ENCODE data around the gene DMGDH. TPM values are rescaled to one million over a fixed set of nuclear protein-coding genes. Genes with fewer than 3 reads are reported as not detected.

The DMGDH gene
- total and polyA plus RNA-seq, 2 of the 4 experiments (the other 2 are of a cell fraction): 0.18 TPM; not detected in 1

DNA sequence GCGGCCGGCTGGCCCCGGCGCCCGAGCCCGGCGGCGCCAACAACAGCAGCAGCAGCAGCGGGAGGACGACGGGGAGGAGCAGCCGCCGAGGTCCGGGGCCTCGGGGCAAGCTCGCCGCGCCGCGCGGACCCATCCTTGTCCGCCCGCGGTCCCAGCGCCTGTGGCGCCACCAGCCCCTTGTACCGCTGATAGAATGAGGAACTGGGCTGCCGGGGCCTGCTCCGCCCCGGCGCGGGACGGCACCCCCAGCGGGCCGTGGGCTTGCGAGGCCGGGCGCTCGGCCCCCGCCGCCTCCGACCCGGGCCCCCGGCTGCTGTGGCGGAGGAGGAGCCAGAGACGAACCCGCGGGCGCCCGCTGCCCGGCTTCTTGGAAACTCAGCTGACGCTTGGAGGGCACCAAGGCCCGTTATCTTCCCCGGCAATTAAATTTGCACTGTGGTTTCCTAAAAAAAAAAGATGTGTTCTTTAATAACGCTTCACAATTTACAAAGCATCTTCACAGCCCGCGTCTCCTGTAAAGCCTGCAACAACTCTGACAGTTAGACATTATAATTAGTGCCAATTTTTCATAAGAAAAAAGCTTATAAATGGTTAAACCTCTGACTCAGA, 84.3 kb downstream of the DMGDH start, which contains the start of gene ARSB (continued):
- TF ChIP-seq NFE2L2 (IDR thresholded peaks at IDR 0.05; ENCODE audit: low read depth, low read length): no peak

DNA sequence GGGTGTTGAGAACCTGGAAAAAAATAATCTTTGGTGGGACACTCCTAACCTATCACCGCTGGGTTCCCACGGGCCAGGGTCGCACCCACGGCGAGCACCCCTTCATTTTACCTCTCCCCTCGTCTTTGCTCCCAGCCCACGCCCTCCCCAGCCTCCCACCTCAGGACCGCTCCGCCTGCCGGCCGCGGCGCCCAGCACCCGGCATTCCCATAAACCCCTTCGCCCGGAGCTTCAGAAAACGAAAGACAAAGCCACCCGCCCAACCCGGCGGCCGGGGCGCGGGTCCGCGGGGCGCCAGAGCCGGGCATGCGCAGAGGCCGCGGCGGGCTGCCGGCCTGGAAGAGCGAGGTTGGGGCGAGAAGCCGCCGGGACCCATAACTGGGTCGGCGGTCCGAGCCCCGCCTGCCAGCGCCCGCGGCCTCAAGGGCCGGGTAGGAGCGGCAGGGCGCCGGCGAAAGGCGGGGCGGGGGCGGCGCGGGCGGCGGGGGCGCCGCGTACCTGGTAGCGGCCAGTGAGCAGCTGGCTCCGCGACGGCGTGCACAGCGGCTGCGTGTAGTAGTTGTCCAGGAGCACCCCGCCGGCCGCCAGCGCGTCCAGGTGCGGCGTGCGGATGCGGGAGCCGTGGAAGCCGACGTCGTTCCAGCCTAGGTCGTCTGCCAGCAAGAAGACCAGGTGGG, 84.9 kb downstream of the DMGDH start:
- Histone ChIP-seq H2BK15ac (ENCODE audit: low read depth, low read length) (peak overlapping the region; percentile 41; the same call in 1 of the 3 replicates), H2BK5ac (ENCODE audit: low read depth, low read length, poor library complexity, severe bottlenecking) (peak overlapping the region; percentile 40), H3K4me3 (ENCODE audit: insufficient read depth, low read depth, low read length) (peak overlapping the region; percentile 72), H4K8ac (ENCODE audit: low read depth in 2 of 2, low read length in 2 of 2) (peak overlapping the region; percentile 72 to 94; a peak in 3 of 4 replicates), H4K91ac (ENCODE audit: insufficient read depth, low read depth, low read length) (peak overlapping the region; percentile 62), H3K4me1 (ENCODE audit: control insufficient read depth, insufficient read depth, low read length) (peaks cover 7% of the 10 kb centered on the region), H3K56ac (ENCODE audit: extremely low read depth, insufficient read depth, low read length) (peak overlapping the region; percentile 67), H3K14ac (replicated peaks; ENCODE audit: low read depth, low read length) (peak overlapping the region; percentile 93), H3K27me3 (ENCODE audit: control insufficient read depth, insufficient read depth, low read length) (no peaks in the 10 kb centered on the region), H3K9me1 (ENCODE audit: insufficient read depth, low read length) (peaks cover 7% of the 10 kb centered on the region), H3K9me3 (ENCODE audit: control insufficient read depth, insufficient read depth, low read length) (no peaks in the 10 kb centered on the region), H3K4ac (ENCODE audit: low read depth, low read length) (peak overlapping the region; percentile 80), H3K36me3 (ENCODE audit: control insufficient read depth, insufficient read depth, low read length) (no peaks in the 10 kb centered on the region), H3K4me2 (ENCODE audit: low read depth, low read length) (peak overlapping the region; percentile 96), H4K20me1 (ENCODE audit: insufficient read depth, low read length) (no peaks in the 10 kb centered on the region), H2AK5ac (ENCODE audit: low read depth, low read length) (peak overlapping the region; percentile 44; the same call in 1 of the 2 replicates), H2BK120ac (ENCODE audit: low read depth, low read length) (peak overlapping the region; percentile 88), H3K27ac (ENCODE audit: insufficient read depth, low read length) (peak overlapping the region; percentile 79), H3K79me1 (ENCODE audit: low read depth in 1 of 2, low read length in 2 of 2) (peaks cover 12 to 37% of the 10 kb centered on the region in 2 experiments), H4K5ac (ENCODE audit: low read depth, low read length) (peak overlapping the region; percentile 37), H2AFZ (replicated peaks; ENCODE audit: low read length, poor library complexity) (peak overlapping the region; percentile 96), H3K18ac (ENCODE audit: low read depth, low read length) (peak overlapping the region; percentile 22; the same call in 1 of the 2 replicates), H2AK9ac (replicated peaks; ENCODE audit: low read depth, low read length, poor library complexity) (peak overlapping the region; percentile 94), H3K23ac (ENCODE audit: low read depth, low read length) (peak overlapping the region; percentile 77), H2BK20ac (ENCODE audit: low read depth, low read length) (peak overlapping the region; percentile 41; the same call in 1 of the 2 replicates), H3K9ac (ENCODE audit: low read depth, low read length) (peak overlapping the region; percentile 52)
- dilution Hi-C loops (cut with HindIII; ENCODE audit: low sequenced_read_pairs, unreplicated experiment) (no loop called here), in situ Hi-C loops (cut with MboI; ENCODE audit: low sequenced_read_pairs) (no loop called here), intact Hi-C loops (cut with micrococcal nuclease) (loop anchor here (5.0 to 10.0 kb wide), 2 partner anchors 38 to 1680 kb away; no protein-coding TSS in a partner anchor)
- ATAC-seq (ENCODE audit: low read depth) (peak; percentile 87), DNase-seq (peak; percentile 77)
- POLR2A ChIA-PET (ENCODE audit: unreplicated experiment): interaction anchor here (0.6 kb wide), 1 partner anchor 12 kb away, joined by 3 read pairs; no protein-coding TSS in a partner anchor
- CTCF ChIA-PET: interaction anchor here (1.1 to 1.4 kb wide), 5 partner anchors 11 to 85 kb away, joined by 3 to 9 read pairs (median 3); no protein-coding TSS in a partner anchor
- no TSS peak for BruUV-seq (replicated peaks)
- WGBS, 2 experiments (ENCODE audit: extremely low coverage in 2 of 2, insufficient read length in 1 of 2): 0% methylated on average over 17 of the region's 79 CpGs; no CpG with 5 or more reads in 1 of the 2 experiments
- TF ChIP-seq, protein P1, sequence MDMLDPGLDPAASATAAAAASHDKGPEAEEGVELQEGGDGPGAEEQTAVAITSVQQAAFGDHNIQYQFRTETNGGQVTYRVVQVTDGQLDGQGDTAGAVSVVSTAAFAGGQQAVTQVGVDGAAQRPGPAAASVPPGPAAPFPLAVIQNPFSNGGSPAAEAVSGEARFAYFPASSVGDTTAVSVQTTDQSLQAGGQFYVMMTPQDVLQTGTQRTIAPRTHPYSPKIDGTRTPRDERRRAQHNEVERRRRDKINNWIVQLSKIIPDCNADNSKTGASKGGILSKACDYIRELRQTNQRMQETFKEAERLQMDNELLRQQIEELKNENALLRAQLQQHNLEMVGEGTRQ (IDR thresholded peaks at IDR 0.05; ENCODE audit: low read depth, low read length): no peak
- TF ChIP-seq POLR2A (IDR thresholded peaks at IDR 0.05; ENCODE audit: low read depth, low read length) (peak; percentile 62; the same call in 1 of the 2 replicates), MAZ (IDR thresholded peaks at IDR 0.05; ENCODE audit: borderline replicate concordance, low read depth, low read length) (peak; percentile 58; the same call in 1 of the 2 replicates), CEBPB (IDR thresholded peaks at IDR 0.05; ENCODE audit: low read depth, low read length) (no peak), FOS (IDR thresholded peaks at IDR 0.05; ENCODE audit: low read depth, low read length) (no peak), MXI1 (IDR thresholded peaks at IDR 0.05; ENCODE audit: borderline replicate concordance, low read depth, low read length) (0 out of 2 replicates have a peak, but pooled peaks have one; percentile 12), NFE2L2 (IDR thresholded peaks at IDR 0.05; ENCODE audit: low read depth, low read length) (no peak), RFX5 (IDR thresholded peaks at IDR 0.05; ENCODE audit: low read depth, low read length) (no peak)
- TF ChIP-seq, protein P2, sequence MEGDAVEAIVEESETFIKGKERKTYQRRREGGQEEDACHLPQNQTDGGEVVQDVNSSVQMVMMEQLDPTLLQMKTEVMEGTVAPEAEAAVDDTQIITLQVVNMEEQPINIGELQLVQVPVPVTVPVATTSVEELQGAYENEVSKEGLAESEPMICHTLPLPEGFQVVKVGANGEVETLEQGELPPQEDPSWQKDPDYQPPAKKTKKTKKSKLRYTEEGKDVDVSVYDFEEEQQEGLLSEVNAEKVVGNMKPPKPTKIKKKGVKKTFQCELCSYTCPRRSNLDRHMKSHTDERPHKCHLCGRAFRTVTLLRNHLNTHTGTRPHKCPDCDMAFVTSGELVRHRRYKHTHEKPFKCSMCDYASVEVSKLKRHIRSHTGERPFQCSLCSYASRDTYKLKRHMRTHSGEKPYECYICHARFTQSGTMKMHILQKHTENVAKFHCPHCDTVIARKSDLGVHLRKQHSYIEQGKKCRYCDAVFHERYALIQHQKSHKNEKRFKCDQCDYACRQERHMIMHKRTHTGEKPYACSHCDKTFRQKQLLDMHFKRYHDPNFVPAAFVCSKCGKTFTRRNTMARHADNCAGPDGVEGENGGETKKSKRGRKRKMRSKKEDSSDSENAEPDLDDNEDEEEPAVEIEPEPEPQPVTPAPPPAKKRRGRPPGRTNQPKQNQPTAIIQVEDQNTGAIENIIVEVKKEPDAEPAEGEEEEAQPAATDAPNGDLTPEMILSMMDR (conservative IDR thresholded peaks at IDR 0.05; ENCODE audit: low read depth, low read length): peak; percentile 31; the same call in 1 of the 2 replicates
- TF ChIP-seq, protein P3, sequence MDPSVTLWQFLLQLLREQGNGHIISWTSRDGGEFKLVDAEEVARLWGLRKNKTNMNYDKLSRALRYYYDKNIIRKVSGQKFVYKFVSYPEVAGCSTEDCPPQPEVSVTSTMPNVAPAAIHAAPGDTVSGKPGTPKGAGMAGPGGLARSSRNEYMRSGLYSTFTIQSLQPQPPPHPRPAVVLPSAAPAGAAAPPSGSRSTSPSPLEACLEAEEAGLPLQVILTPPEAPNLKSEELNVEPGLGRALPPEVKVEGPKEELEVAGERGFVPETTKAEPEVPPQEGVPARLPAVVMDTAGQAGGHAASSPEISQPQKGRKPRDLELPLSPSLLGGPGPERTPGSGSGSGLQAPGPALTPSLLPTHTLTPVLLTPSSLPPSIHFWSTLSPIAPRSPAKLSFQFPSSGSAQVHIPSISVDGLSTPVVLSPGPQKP (IDR thresholded peaks at IDR 0.05; ENCODE audit: borderline replicate concordance, low read depth, low read length): no peak
